HepG2 (cell line): ENCODE results near the gene IGDCC3. TPM values are rescaled to one million over a fixed set of nuclear protein-coding genes. Genes with fewer than 3 reads are reported as not detected.

Source experiments
- CEBPB ChIP-seq: IDR thresholded peaks from 2 replicates; pipeline ENCODE4 v1.6.1; 2011; ENCODE audit warnings: low read depth, low read length, improper control_type of control experiment, borderline replicate concordance
- CHCHD3 ChIP-seq: sonication (generic); formaldehyde crosslinking; IDR thresholded peaks from 2 replicates; pipeline ENCODE4 v1.8.0; 2022; ENCODE audit warnings: mild to moderate bottlenecking, missing genetic modification reagents, moderate library complexity
- DNMT3B ChIP-seq: conservative IDR thresholded peaks from 2 replicates; pipeline ENCODE4 v1.6.1; 2016; ENCODE audit warnings: missing biosample characterization, control low read depth
- JUN ChIP-seq: sonication (generic); formaldehyde crosslinking; IDR thresholded peaks from 2 replicates; pipeline ENCODE4 v1.4.0; 2020; ENCODE audit warnings: mild to moderate bottlenecking, missing genetic modification reagents
- KDM1A ChIP-seq: IDR thresholded peaks from 2 replicates; pipeline ENCODE4 v1.6.1; 2016; ENCODE audit warnings: missing compliant biosample characterization
- KDM2A ChIP-seq: sonication (generic); formaldehyde crosslinking; IDR thresholded peaks from 2 replicates; pipeline ENCODE4 v1.4.0; 2020; ENCODE audit warnings: low read depth, missing genetic modification reagents, borderline replicate concordance
- MATR3 ChIP-seq: sonication (generic); formaldehyde crosslinking; IDR thresholded peaks from 2 replicates; pipeline ENCODE4 v1.4.0; 2020; ENCODE audit warnings: missing genetic modification reagents
- MXI1 ChIP-seq: IDR thresholded peaks from 3 replicates; pipeline ENCODE4 v1.6.1; 2012; ENCODE audit warnings: low read depth, low read length, inconsistent platforms, borderline replicate concordance
- NR2F6 ChIP-seq, 2 experiments: IDR thresholded peaks; 2 replicates each; pipeline ENCODE4 v1.6.1; 2016; ENCODE audit warnings: antibody characterized with exemption in 1 of 2, mild to moderate bottlenecking in 1 of 2
- RBAK ChIP-seq: sonication (generic); formaldehyde crosslinking; IDR thresholded peaks from 2 replicates; pipeline ENCODE4 v1.5.1; 2020; ENCODE audit warnings: mild to moderate bottlenecking, missing genetic modification reagents
- REPIN1 ChIP-seq: sonication (generic); formaldehyde crosslinking; IDR thresholded peaks from 2 replicates; pipeline ENCODE4 v1.8.0; 2022; ENCODE audit warnings: missing genetic modification reagents, low read depth, mild to moderate bottlenecking, borderline replicate concordance
- RNF2 ChIP-seq: fragments of 450-650 bp; conservative IDR thresholded peaks from 2 replicates; pipeline ENCODE4 v1.6.1; 2016; ENCODE audit warnings: low read depth
- SMAD1 ChIP-seq: sonication (generic); formaldehyde crosslinking; IDR thresholded peaks from 2 replicates; pipeline ENCODE4 v1.4.0; 2020; ENCODE audit warnings: missing genetic modification reagents, low read depth, mild to moderate bottlenecking, borderline replicate concordance
- SRSF9 ChIP-seq: fragments of 200-400 bp; formaldehyde crosslinking; IDR thresholded peaks from 2 replicates; pipeline ENCODE4 v1.6.1; 2018; ENCODE audit warnings: borderline replicate concordance, mild to moderate bottlenecking, low read depth, low read length; ENCODE audit not compliant: insufficient read depth, poor library complexity, severe bottlenecking
- TCF12 ChIP-seq, 2 experiments: fragments of 450-650 bp in 1 of 2; sonication (generic) in 1 of 2; formaldehyde crosslinking in 1 of 2; IDR thresholded peaks; 2 replicates each; pipeline versions ENCODE4 v1.6.1 to v1.8.0; 2017 to 2022; ENCODE audit warnings: antibody characterized with exemption in 1 of 2, mild to moderate bottlenecking in 1 of 2, missing genetic modification reagents in 1 of 2, moderate library complexity in 1 of 2
- ZFP1 ChIP-seq: IDR thresholded peaks from 2 replicates; pipeline ENCODE4 v1.6.1; 2016
- ZNF20 ChIP-seq: sonication (generic); formaldehyde crosslinking; IDR thresholded peaks from 2 replicates; pipeline ENCODE4 v1.4.0; 2020; ENCODE audit warnings: mild to moderate bottlenecking, moderate library complexity, missing genetic modification reagents
- ZNF207 ChIP-seq: fragments of 450-650 bp; IDR thresholded peaks from 2 replicates; pipeline ENCODE4 v1.6.1; 2016; ENCODE audit warnings: antibody characterized with exemption, borderline replicate concordance
- ZNF432 ChIP-seq: sonication (generic); formaldehyde crosslinking; IDR thresholded peaks from 2 replicates; pipeline ENCODE4 v1.5.0; 2020; ENCODE audit warnings: missing genetic modification reagents, mild to moderate bottlenecking, borderline replicate concordance
- ZNF619 ChIP-seq: sonication (generic); formaldehyde crosslinking; IDR thresholded peaks from 2 replicates; pipeline ENCODE4 v1.4.0; 2020; ENCODE audit warnings: mild to moderate bottlenecking, missing genetic modification reagents
- ZNF773 ChIP-seq: sonication (generic); formaldehyde crosslinking; IDR thresholded peaks from 2 replicates; pipeline ENCODE4 v1.4.0; 2020; ENCODE audit warnings: missing genetic modification reagents, borderline replicate concordance
- polyA plus RNA-seq, 8 experiments: library from polyadenylated mRNA; depleted of rRNA in 3 of 8; stranded (reverse) in 7 of 8; unstranded in 1 of 8; fragments of >200 nt; fragmentation: Illumina TruSeq in 4 of 8; extraction: Trizol in 4 of 8; gene quantifications; 2 replicates each; pipeline versions ENCODE4 v1.2.1 to v1.2.3, GENCODE V29; 2011 to 2016; ENCODE audit warnings: low read depth in 4 of 8, missing spikeins in 1 of 8, mixed read lengths in 1 of 8; ENCODE audit not compliant: insufficient read depth in 1 of 8
- total RNA-seq, 5 experiments: library from RNA; depleted of rRNA; stranded (reverse); fragments of >200 nt; fragmentation: Illumina TruSeq; extraction: Trizol; gene quantifications; 2 replicates each; pipeline ENCODE4 v1.2.3, GENCODE V29; 2016; ENCODE audit warnings: low read depth in 1 of 5
- TF ChIP-seq, protein P1 (sequence below): sonication (generic); formaldehyde crosslinking; IDR thresholded peaks from 2 replicates; pipeline ENCODE4 v1.8.1; 2023; ENCODE audit warnings: missing genetic modification reagents, inconsistent platforms, borderline replicate concordance
- TF ChIP-seq, protein P2 (sequence below): sonication (generic); formaldehyde crosslinking; IDR thresholded peaks from 2 replicates; pipeline ENCODE4 v1.4.0; 2020; ENCODE audit warnings: missing genetic modification reagents
- TF ChIP-seq, protein P3 (sequence below): sonication (generic); formaldehyde crosslinking; IDR thresholded peaks from 2 replicates; pipeline ENCODE4 v1.5.1; 2020; ENCODE audit warnings: mild to moderate bottlenecking, missing genetic modification reagents, moderate library complexity
- TF ChIP-seq, protein P4 (sequence below): sonication (generic); formaldehyde crosslinking; IDR thresholded peaks from 2 replicates; pipeline ENCODE4 v1.4.0; 2020; ENCODE audit warnings: missing genetic modification reagents
- TF ChIP-seq, protein P5 (sequence below): sonication (generic); formaldehyde crosslinking; IDR thresholded peaks from 2 replicates; pipeline ENCODE4 v1.4.0; 2020; ENCODE audit warnings: mild to moderate bottlenecking, missing genetic modification reagents

IGDCC3 gene
- total and polyA plus RNA-seq, 2 of the 13 experiments (the other 11 are each of a cell fraction or from before 2014, with no cell fraction given): 30.1 to 51.8 TPM

DNA sequence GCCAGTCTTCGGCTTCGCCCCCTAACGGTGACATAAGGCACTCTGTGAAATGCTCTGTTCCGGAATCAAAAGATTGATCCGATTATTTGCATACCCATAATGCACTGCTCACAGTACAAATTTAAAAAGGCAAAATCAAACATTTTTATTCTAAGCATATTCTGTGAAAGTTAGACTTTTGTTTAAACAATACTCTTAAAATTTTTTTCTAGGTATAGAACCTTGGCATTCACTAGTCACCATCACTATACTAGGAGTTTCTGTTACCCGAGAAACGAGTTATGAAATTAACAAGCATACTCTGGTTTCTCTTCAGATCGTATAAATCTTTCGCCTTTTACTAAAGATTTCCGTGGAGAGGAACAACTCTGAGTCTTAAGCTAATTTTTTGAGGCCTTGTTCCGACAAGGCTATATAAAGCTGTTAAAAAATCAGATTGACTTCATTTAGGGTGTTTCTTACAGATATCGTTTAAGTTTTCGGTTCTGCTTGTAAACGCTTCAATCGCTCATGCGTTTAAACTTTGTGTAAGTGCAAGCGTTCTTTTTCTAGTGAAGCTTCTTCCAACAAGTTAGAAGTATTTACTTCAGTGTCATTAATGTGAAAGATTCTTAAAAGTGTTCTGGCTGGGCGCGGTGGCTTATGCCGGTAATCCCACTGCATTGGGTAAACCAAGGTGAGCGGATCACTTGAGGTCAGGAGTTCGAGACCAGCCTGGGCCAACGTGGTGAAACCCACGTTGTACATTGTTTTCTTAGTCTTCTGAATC lies 73.2 kb downstream of the IGDCC3 start, which contains the start of gene RNU5B-1 (continued):
- TF ChIP-seq REPIN1 (peak; percentile 89), ZNF619 (CRISPR knock-in tag) (no peak), ZFP1 (peak; percentile 96), RNF2 (no peak), NR2F6 (IDR thresholded peaks at IDR 0.05) (peak; percentile 53), NR2F6 (CRISPR knock-in tag; IDR thresholded peaks at IDR 0.05) (peak; percentile 36; the same call in 1 of the 2 replicates), TCF12 (IDR thresholded peaks at IDR 0.05) (no peak), TCF12 (CRISPR knock-in tag; IDR thresholded peaks at IDR 0.05) (0 out of 2 replicates have a peak, but pooled peaks have one; percentile 61), CHCHD3 (CRISPR knock-in tag) (no peak), RBAK (CRISPR knock-in tag) (no peak; the same call in 1 of the 2 replicates), ZNF20 (peak; percentile 84; the same call in 1 of the 2 replicates), DNMT3B (CRISPR knock-in tag) (peak; percentile 81), JUN (CRISPR knock-in tag) (0 out of 2 replicates have a peak, but pooled peaks have one; percentile 33), ZNF207 (no peak), ZNF773 (CRISPR knock-in tag) (no peak), MXI1 (no peak; the same call in 1 of the 3 replicates), SMAD1 (CRISPR knock-in tag) (no peak), KDM2A (CRISPR knock-in tag) (peak; percentile 43), KDM1A (CRISPR knock-in tag) (peak; percentile 60; the same call in 1 of the 2 replicates), CEBPB (no peak), MATR3 (CRISPR knock-in tag) (no peak), SRSF9 (no peak), ZNF432 (CRISPR knock-in tag) (no peak)
- TF ChIP-seq, protein P1, sequence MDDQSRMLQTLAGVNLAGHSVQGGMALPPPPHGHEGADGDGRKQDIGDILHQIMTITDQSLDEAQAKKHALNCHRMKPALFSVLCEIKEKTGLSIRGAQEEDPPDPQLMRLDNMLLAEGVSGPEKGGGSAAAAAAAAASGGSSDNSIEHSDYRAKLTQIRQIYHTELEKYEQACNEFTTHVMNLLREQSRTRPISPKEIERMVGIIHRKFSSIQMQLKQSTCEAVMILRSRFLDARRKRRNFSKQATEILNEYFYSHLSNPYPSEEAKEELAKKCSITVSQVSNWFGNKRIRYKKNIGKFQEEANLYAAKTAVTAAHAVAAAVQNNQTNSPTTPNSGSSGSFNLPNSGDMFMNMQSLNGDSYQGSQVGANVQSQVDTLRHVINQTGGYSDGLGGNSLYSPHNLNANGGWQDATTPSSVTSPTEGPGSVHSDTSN (CRISPR knock-in tag): peak; percentile 80; the same call in 1 of the 2 replicates
- TF ChIP-seq, protein P2, sequence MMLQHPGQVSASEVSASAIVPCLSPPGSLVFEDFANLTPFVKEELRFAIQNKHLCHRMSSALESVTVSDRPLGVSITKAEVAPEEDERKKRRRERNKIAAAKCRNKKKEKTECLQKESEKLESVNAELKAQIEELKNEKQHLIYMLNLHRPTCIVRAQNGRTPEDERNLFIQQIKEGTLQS (CRISPR knock-in tag): no peak
- TF ChIP-seq, protein P3, sequence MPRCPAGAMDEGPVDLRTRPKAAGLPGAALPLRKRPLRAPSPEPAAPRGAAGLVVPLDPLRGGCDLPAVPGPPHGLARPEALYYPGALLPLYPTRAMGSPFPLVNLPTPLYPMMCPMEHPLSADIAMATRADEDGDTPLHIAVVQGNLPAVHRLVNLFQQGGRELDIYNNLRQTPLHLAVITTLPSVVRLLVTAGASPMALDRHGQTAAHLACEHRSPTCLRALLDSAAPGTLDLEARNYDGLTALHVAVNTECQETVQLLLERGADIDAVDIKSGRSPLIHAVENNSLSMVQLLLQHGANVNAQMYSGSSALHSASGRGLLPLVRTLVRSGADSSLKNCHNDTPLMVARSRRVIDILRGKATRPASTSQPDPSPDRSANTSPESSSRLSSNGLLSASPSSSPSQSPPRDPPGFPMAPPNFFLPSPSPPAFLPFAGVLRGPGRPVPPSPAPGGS: no peak; the same call in 1 of the 2 replicates
- TF ChIP-seq, protein P4, sequence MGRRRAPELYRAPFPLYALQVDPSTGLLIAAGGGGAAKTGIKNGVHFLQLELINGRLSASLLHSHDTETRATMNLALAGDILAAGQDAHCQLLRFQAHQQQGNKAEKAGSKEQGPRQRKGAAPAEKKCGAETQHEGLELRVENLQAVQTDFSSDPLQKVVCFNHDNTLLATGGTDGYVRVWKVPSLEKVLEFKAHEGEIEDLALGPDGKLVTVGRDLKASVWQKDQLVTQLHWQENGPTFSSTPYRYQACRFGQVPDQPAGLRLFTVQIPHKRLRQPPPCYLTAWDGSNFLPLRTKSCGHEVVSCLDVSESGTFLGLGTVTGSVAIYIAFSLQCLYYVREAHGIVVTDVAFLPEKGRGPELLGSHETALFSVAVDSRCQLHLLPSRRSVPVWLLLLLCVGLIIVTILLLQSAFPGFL (CRISPR knock-in tag): no peak
- TF ChIP-seq, protein P5, sequence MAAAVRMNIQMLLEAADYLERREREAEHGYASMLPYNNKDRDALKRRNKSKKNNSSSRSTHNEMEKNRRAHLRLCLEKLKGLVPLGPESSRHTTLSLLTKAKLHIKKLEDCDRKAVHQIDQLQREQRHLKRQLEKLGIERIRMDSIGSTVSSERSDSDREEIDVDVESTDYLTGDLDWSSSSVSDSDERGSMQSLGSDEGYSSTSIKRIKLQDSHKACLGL (CRISPR knock-in tag): no peak
